Spleen (tissue), 7 donors: ENCODE results near the gene HDAC4.

Source experiments
- CTCF ChIP-seq, 11 experiments: fragments of 200-600 bp in 7 of 11; fragments of 450-650 bp in 4 of 11; sonication (generic) in 4 of 11; IDR thresholded peaks in 8 of 11; conservative IDR thresholded peaks in 3 of 11; 1 replicate in 7 of 11; 2 replicates in 4 of 11; pipeline versions ENCODE4 v1.4.0 to v1.8.0; 2016 to 2021; ENCODE audit warnings: antibody characterized with exemption in 11 of 11, inconsistent platforms in 4 of 11, mild to moderate bottlenecking in 1 of 11
- POLR2A ChIP-seq, 3 donors: fragments of 450-650 bp; IDR thresholded peaks; one replicate each; pipeline ENCODE4 v1.5.1; 2017; ENCODE audit warnings: antibody characterized with exemption in 3 of 3, mild to moderate bottlenecking in 1 of 3
- donor health status: DM: no; HTN: no; CAD: no; lungs with moderate emphysema.
- donor health status: DM: no; HTN: no; CAD: no.
- donor health status: DM: no; HTN: no; CAD: no.

DNA sequence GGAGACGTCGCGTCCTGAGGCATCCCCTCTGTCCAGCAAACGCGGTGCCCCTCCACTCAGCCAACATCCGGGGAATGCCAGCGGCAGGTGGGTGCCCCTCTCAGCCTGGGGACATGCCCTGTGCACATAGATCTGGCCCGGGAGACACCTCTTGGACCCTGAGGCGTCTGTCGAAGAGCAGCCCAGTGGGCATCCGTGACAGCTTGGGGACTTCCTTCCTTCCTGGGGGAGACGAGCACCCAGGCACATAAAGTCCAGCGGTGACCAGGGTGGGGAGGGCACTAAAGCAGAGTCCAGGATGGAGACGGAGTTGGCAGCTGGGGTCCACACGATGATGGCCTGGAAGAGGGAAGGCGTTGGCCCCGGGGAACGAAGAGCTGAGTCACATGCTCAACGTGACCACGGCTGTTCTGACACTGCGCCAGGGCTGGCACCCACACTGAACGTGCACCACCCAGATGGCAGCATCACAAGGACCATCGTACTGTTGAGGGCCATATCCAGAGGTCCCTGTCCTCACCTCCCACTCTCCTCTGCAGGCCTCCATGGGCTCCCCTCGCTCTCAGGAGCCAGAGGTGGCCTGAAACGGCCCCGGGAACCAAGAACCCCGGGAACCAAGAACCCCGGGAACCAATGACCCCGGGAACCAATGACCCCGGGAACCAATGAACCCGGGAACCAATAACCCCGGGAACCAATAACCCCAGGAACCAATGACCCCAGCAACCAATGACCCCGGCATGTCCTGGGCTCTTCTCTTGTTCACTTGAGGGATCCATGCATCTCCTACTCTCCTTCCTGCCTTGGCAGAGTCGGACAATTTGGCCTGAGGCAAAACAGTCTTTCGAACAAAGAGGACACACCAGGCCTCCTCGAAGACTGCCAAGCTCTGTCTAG is 22.6 kb downstream of the HDAC4 start:
- TF ChIP-seq CTCF (IDR thresholded peaks at IDR 0.05 in 8 of 11, conservative IDR thresholded peaks at IDR 0.05 in 3 of 11) (no peak), POLR2A (IDR thresholded peaks at IDR 0.05) (no peak)
